Stimulated activated CD4-positive, alpha-beta T cell treated with anti-CD3 and anti-CD28 coated beads, Interleukin-4, amount 100 ng/mL, for 48 hours (primary cell): ENCODE measurements around the gene RLBP1.
"Not testable (repeated sequence)": the region's sequence is repeated elsewhere in the genome, so short reads cannot be mapped to it uniquely, and the experiment has no call there.

Experiments used
- DNase-seq, 2 donors: peaks; one replicate each; pipeline ENCODE4 v3.0.0-alpha.2; 2020; ENCODE audit warnings: low read depth in 2 of 2

RLBP1 gene

GRCh38 chr15:89221543-89221942 is at the start of gene RLBP1:
RLBP1 (minus strand) TSS chr15:89221579; CDS start chr15:89218975, 2,604 bp downstream.
- no peak for DNase-seq

DNA sequence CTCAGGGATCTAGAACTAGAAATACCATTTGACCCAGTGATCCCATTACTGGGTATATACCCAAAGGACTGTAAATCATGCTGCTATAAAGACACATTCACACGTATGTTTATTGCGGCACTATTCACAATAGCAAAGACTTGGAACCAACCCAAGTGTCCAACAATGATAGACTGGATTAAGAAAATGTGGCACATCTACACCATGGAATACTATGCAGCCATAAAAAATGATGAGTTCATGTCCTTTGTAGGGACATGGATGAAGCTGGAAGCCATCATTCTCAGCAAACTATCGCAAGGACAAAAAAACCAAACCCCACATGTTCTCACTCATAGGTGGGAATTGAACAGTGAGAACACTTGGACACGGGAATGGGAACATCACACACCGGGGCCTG is 28.8 kb upstream of the RLBP1 start:
- not testable (repeated sequence) for DNase-seq

DNA sequence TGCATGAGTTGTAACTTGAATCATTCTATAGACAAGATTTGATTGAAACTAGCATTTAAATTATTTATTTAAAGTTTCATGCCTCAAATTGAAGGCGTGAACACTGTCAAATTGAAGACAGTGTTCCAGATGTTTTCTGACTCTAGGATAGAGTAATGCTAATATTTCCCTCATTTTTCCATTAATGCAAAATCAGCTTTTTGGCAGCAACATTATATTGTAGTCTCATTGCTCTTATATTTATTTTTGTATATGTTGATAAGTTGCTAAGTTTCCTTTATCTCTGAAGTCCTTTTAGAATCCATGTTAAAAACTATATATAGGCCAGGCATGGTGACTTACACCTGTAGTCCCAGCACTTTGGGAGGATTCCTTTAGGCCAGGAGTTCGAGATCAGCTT is 27.2 kb upstream of the RLBP1 start:
- no peak for DNase-seq

DNA sequence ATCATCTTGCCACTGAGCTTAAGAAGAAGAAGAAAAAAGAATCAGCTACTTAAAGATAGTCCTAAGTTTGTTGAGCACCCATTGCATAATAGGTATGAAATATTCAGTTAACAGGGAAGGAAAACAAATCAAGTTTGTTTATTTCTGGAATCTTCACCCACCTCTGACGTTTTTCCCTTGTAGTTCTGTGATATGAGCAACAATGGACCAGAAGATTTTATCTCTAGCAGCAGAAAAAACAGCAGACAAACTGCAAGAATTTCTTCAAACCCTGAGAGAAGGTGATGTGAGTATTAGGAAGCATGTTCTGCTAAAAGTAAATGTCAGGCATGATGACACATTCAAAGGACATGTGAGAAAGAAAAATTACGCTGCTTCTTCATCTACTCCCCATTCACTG is 26.1 kb upstream of the RLBP1 start:
- no peak for DNase-seq

- DNase-seq: no peak
These were observed 23.2 kb upstream of the RLBP1 start for GRCh38 chr15:89244574-89244903.

DNA sequence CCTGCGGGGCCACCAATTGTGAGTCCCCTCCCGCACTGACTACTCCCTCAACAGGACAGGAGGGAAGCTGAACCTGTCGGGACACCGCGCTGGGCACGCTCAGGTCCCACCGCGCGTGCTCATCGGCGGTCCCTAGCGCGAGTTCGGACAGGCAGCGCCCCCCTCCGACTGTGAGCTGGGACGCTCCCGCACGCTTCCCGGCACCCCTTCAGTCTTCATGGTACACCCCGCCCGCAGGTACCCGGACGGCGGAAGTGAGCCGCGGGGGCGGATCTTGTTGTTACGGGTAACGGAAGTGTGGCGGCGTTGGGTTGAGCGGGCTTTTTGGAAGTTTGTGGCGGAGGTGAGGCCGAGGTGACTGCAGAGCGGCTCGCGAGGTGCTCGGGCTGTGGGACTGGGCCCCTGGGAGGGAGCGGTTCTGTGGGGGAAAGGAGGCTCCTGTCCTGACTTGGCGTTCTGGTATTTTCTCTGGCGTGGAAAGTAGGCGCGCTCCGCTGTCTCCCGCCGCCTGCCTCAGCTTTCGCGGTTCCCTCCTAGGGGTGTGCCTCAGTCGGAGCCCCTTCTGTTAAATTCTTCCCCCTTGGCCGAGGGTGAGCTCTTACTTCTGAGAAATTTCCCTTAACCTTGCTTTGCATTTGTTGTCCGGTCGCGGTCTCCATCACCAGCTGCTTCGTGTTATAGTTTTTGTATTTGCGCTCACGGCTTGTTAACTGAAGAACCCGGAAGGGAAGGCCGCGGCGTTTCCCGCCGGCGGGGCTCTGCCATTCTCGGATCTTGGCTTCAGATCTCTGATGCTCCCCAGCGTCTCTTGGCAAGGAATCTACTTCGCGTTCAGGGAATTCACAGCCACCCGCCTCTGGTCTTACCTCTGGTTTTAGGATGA is 22.6 kb upstream of the RLBP1 start, which contains the start of gene FANCI:
FANCI (plus strand) TSS at position 289 of the 883 bp plus-strand sequence. CDS start 3,669 bp downstream, outside the sequence.
- DNase-seq: peak; percentile 97 to 99

- no peak for DNase-seq
These were observed 21.8 kb upstream of the RLBP1 start for GRCh38 chr15:89243046-89243690.

- not testable (repeated sequence) for DNase-seq
These were observed 18.8 kb upstream of the RLBP1 start for GRCh38 chr15:89239883-89240810.

DNA sequence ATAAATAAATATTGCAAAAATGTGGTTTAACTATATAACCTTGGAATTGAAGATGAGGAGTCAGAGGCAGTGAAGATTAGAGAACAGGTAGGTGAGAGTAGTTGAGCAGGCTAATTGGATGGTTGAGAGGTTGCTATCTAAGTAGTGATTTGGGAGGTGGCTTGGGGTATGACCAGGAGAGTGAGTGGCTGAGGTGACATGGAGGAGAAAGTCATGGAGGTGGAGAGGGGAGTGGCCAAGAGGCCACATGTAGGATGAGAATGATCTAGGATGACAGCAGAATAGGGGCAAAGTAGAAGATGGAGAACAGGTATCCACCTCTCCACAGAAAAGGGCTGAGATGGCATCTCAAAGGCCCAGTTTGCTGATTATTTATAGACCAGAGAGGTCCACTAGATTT is 10.5 kb upstream of the RLBP1 start:
- DNase-seq: no peak

GRCh38 chr15:89230277-89230676 is 8.9 kb upstream of the RLBP1 start:
- no peak for DNase-seq

DNA sequence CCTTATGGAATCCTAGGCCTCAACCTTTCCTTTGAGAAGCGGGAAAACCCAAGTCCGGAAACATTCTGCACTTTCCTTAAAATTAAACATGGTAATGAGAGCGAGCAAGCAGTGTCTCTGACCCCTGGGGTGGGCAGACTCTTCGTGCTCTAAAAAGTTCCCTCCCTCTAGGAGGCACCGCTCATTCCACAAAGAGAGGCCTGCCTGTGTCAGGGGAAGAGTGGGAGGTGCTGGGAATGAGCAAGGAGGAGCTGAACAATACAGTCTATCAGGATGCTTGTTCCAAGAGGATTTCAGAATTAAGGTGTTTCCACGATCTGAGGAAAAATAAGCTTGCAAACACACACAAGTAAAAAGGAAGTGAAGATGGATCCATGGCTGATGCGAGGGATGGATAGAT is 6.0 kb upstream of the RLBP1 start:
- no peak for DNase-seq

DNA sequence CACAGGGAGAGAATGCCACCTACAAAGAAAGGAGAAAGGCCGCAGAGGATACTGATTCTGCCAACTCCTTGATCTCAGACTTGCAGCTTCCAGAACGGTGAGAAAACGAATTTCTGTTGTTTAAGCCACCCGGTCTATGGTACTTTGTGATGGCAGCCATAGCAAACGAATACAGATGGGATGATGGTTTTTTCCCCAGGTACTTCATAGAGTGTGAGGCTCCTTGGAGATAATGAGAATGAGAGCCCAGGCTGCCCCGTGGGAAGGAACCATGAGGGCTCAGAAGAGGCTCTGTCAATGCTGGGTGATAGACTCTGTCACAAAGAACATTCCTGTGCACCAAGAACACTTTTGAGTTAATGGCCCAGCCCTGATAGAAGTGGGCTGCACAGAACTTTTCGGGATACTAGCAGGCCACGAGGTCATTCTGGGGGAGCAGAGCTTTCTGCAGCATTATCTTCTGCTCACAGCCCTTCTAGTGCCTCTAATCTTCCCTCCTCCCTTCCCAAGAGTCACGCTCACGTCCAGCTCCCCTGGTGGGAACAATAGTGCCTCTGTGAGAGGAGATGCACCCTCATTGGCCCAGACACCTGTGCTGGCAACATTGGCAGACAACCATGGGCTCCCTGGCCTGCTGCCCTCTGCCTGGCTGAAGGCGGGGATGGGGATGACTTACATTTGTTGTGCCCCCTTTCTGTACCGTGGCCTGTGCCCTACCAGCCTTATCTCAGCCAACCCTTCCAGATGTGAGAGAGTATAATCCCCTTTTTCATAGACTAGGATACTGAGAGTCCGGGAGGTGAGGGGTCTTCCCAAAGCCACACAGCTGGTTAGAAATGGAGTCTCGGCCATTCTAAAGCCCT is 5.2 kb upstream of the RLBP1 start:
- no peak for DNase-seq

DNA sequence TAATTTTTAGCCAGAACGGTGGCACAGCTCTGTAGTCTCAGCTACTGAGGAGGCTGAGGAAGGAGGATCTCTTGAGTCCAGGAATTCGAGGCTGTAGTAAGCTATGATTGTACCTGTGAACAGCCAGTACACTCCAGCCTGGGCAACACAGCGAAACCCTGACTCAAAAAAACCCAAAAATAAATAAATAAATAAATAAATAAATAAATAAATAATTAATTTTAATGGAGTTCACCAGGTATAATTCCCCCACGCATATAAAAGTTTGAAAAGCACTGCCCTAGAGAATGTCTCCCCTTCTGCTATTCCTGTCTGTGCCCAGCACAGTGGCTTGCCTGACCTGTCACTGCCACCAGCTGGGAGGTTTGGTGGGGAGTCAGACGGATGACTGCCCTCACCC is 4.2 kb upstream of the RLBP1 start:
- DNase-seq: no peak

GRCh38 chr15:89218531-89218930 is 2.8 kb downstream of the RLBP1 start:
- DNase-seq: no peak

DNA sequence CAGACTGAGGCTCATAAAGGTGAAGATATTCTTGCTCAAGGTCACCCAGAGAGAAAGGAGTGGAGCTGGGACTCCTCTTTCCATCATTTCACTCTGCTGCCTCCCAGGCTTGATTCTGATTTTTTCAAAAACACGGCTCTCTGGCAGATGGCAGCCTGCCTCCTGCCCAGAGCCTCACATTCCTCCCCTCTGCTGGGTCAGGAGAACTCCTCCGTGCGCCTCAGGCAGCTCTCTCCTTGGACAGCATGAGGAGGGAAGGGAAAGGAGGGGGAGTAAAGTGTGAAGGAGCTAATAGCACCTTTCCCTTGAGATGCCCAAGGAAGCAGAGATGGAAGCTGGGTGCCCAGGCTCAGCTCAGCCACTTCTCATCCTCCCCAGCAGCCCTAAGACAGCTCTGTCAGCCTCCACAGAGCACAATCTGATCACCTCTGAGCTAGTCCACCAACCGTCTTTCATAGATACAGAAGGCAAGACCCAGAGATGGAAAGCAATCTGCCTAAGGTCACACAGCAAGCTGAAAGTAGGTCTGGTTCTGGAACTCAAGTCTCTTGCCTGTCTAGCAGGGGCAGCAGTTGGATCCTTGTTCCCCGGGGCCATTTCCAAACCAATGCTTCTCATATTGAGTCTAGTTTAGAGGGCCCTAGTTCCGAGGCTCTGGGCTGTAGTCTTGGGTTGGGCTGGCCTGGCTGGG is 3.5 kb downstream of the RLBP1 start:
- no peak for DNase-seq

DNA sequence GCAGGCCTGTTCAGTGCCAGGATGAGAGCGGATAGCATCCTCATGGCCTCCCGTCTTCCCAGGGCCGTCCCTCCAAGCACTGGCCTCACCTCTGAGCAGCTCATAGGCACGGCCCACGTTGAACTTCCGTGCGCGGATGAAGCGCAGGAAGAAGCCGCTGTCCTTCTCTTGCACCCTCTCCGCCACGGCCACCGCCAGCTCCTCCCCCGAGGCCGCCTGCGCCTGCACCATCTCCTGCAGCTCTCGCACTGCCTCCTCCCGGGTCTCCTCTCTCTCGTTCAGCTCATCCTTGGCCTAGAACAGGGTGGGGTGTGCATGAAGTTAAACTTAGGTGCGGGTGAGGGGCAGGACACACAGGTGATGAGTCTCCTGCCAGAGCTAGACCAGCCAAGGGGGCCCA is 4.3 kb downstream of the RLBP1 start:
- DNase-seq: no peak

GRCh38 chr15:89215627-89216026 is 5.8 kb downstream of the RLBP1 start:
- DNase-seq: no peak

GRCh38 chr15:89211678-89212170 is 9.7 kb downstream of the RLBP1 start:
- DNase-seq: no peak

DNA sequence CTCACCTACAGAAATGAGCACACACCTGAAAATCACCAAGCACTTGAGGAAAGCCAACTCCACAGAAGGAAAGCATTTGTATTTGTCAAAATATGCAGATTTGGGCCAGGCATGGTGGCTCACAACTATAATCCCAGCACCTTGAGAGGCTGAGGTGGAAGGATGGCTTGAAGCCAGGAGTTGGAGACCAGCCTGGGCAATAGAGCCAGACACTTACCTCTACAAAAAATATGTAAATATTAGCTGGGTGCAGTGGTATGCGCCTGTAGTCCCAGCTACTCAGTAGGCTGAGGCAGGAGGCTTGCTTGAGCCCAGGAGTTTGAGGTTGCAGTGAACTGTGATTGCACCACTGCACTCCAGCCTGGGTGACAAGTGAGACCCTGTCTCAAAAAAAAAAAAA is 12.3 kb downstream of the RLBP1 start:
- no peak for DNase-seq

GRCh38 chr15:89208256-89208655 is 13.1 kb downstream of the RLBP1 start:
- DNase-seq: no peak
